Loucy (cell line): ENCODE results near the gene LCN12.

Experiments used
- CTCF ChIP-seq: fragments of 200-600 bp; sonication (generic); conservative IDR thresholded peaks from 2 replicates; pipeline ENCODE4 v1.5.1; 2014; ENCODE audit warnings: mild to moderate bottlenecking, antibody characterized with exemption, low read length
- EZH2phosphoT487 ChIP-seq: fragments of 200-600 bp; IDR thresholded peaks from 2 replicates; pipeline ENCODE4 v1.6.1; 2018; ENCODE audit warnings: antibody characterized with exemption, mild to moderate bottlenecking, moderate library complexity, borderline replicate concordance

GRCh38 chr9:136916330-136917184 lies 35.5 kb upstream of the LCN12 start:
- no peak for TF ChIP-seq EZH2phosphoT487
- no peak for TF ChIP-seq CTCF
